OCI-LY7 (cell line): ENCODE measurements around the gene PKHD1.

Source experiments
- EZH2phosphoT487 ChIP-seq: fragments of 200-600 bp; sonication (generic); IDR thresholded peaks from 2 replicates; pipeline ENCODE4 v1.6.1; 2018; ENCODE audit warnings: low read depth, borderline replicate concordance, mild to moderate bottlenecking, mixed run types, antibody characterized with exemption, low read length, moderate library complexity, mixed read lengths
- TF ChIP-seq, protein P1 (sequence below): fragments of 200-600 bp; sonication (generic); conservative IDR thresholded peaks from 2 replicates; pipeline ENCODE4 v1.5.1; 2014; ENCODE audit warnings: mild to moderate bottlenecking, antibody characterized with exemption, low read length, moderate library complexity, mixed read lengths

- TF ChIP-seq, protein P1, sequence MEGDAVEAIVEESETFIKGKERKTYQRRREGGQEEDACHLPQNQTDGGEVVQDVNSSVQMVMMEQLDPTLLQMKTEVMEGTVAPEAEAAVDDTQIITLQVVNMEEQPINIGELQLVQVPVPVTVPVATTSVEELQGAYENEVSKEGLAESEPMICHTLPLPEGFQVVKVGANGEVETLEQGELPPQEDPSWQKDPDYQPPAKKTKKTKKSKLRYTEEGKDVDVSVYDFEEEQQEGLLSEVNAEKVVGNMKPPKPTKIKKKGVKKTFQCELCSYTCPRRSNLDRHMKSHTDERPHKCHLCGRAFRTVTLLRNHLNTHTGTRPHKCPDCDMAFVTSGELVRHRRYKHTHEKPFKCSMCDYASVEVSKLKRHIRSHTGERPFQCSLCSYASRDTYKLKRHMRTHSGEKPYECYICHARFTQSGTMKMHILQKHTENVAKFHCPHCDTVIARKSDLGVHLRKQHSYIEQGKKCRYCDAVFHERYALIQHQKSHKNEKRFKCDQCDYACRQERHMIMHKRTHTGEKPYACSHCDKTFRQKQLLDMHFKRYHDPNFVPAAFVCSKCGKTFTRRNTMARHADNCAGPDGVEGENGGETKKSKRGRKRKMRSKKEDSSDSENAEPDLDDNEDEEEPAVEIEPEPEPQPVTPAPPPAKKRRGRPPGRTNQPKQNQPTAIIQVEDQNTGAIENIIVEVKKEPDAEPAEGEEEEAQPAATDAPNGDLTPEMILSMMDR, result no peak
- no peak for TF ChIP-seq EZH2phosphoT487
These were observed 375.5 kb downstream of the PKHD1 start for GRCh38 chr6:51711876-51712275.
